Measurements from ENCODE around the gene GASK1A. TPM values are rescaled to one million over a fixed set of nuclear protein-coding genes. Genes with fewer than 3 reads are reported as not detected.

Gene GASK1A
- total RNA-seq, 1 experiment from 2014 or later, result not detected

Other genes with a start within 250 kb of the GASK1A start
- gene CCDC13, start 206.1 kb upstream of the GASK1A start, total RNA-seq (2014; rRNA removed; shearing (Covaris generic)), result 0.20 and 0.48 TPM in 2 replicates
- 245 and 278 TPM in 2 replicates for gene HIGD1A, start 174.8 kb upstream of the GASK1A start, total RNA-seq (2014; rRNA removed; shearing (Covaris generic))
- gene ACKR2, start 169.9 kb upstream of the GASK1A start, total RNA-seq (2014; rRNA removed; shearing (Covaris generic)), result not detected in 2 replicates
- gene CYP8B1, start 103.4 kb upstream of the GASK1A start, total RNA-seq (2014; rRNA removed; shearing (Covaris generic)), result not detected in 2 replicates
- gene ZNF662, start 73.2 kb upstream of the GASK1A start, total RNA-seq (2014; rRNA removed; shearing (Covaris generic)), result 0.29 and 0.72 TPM in 2 replicates
- 14.9 and 18.8 TPM in 2 replicates for gene POMGNT2, start 126.8 kb downstream of the GASK1A start, total RNA-seq (2014; rRNA removed; shearing (Covaris generic))